GM18867 (cell line): ENCODE results near the gene DENND2C.

Source experiments
- ATAC-seq: cut with Tn5 transposase; IDR thresholded peaks from one replicate; pipeline ENCODE4 v1.9.1; 2021; ENCODE audit warnings: mild to moderate bottlenecking, moderate library complexity; ENCODE audit not compliant: unreplicated experiment

Gene DENND2C

GRCh38 chr1:114552106-114552639 is 117.7 kb downstream of the DENND2C start:
- ATAC-seq = no peak

- no peak for ATAC-seq
Observed at GRCh38 chr1:114551400-114551799, 118.4 kb downstream of the DENND2C start.

GRCh38 chr1:114550336-114550735 is 119.5 kb downstream of the DENND2C start:
- no peak for ATAC-seq

GRCh38 chr1:114549137-114549536 is 120.7 kb downstream of the DENND2C start:
- ATAC-seq = no peak

- no peak for ATAC-seq
Observed at GRCh38 chr1:114547076-114547475, 122.8 kb downstream of the DENND2C start.

GRCh38 chr1:114545796-114546195 is 124.1 kb downstream of the DENND2C start:
- ATAC-seq = no peak

GRCh38 chr1:114545315-114545714 is 124.5 kb downstream of the DENND2C start:
- no peak for ATAC-seq

GRCh38 chr1:114540821-114541220 is 129.0 kb downstream of the DENND2C start:
- no peak for ATAC-seq

- ATAC-seq = no peak
Observed at GRCh38 chr1:114540272-114540671, 129.6 kb downstream of the DENND2C start.

GRCh38 chr1:114536043-114536442 is 133.8 kb downstream of the DENND2C start:
- no peak for ATAC-seq

GRCh38 chr1:114535401-114535800 is 134.4 kb downstream of the DENND2C start:
- ATAC-seq = no peak
